Stomach (tissue), 9 donors: ENCODE measurements around the gene LCN6. TPM values are rescaled to one million over a fixed set of nuclear protein-coding genes. Genes with fewer than 3 reads are reported as not detected.
"Not testable (repeated sequence)": the region's sequence is repeated elsewhere in the genome, so short reads cannot be mapped to it uniquely, and the experiment has no call there.

Experiments used
- DNase-seq, 2 donors: peaks; one replicate each; pipeline versions ENCODE4 v3.0.0 to v3.0.0-alpha.2; 2013 to 2019
- H3K27ac ChIP-seq, 5 donors: fragments of 200-600 bp in 4 of 5; sonication (generic) in 4 of 5; one replicate each; pipeline ENCODE4 v1.5.1; 2013 to 2019; ENCODE audit warnings: mild to moderate bottlenecking in 1 of 5, moderate library complexity in 1 of 5
- H3K27me3 ChIP-seq, 3 donors: fragments of 200-600 bp; sonication (generic); one replicate each; pipeline ENCODE4 v1.5.1; 2017 to 2019; ENCODE audit warnings: mixed run types in 1 of 3
- H3K36me3 ChIP-seq, 4 donors: fragments of 200-600 bp; sonication (generic); 1 replicate in 3 of 4; 2 replicates in 1 of 4; pipeline ENCODE4 v1.5.1; 2016 to 2019
- H3K4me1 ChIP-seq, 4 donors: fragments of 200-600 bp; sonication (generic); one replicate each; pipeline ENCODE4 v1.5.1; 2016 to 2019
- H3K4me3 ChIP-seq, 4 donors: fragments of 200-600 bp; sonication (generic) in 3 of 4; one replicate each; pipeline ENCODE4 v1.5.1; 2016 to 2019; ENCODE audit warnings: mild to moderate bottlenecking in 1 of 4
- H3K9me3 ChIP-seq, 4 donors: fragments of 200-600 bp; sonication (generic); one replicate each; pipeline ENCODE4 v1.5.1; 2016 to 2019
- CTCF ChIP-seq, 7 experiments: fragments of 450-650 bp in 4 of 7; fragments of 200-600 bp in 3 of 7; sonication (generic) in 3 of 7; IDR thresholded peaks; one replicate each; pipeline ENCODE4 v1.5.1; 2016 to 2019; ENCODE audit warnings: antibody characterized with exemption in 7 of 7, control low read depth in 2 of 7, mild to moderate bottlenecking in 1 of 7
- EP300 ChIP-seq: sonication (generic); formaldehyde crosslinking; IDR thresholded peaks from one replicate; pipeline ENCODE4 v1.6.1; 2017; ENCODE audit warnings: antibody characterized with exemption
- POLR2A ChIP-seq, 4 donors: fragments of 450-650 bp; IDR thresholded peaks; one replicate each; pipeline ENCODE4 v1.6.1; 2016; ENCODE audit warnings: antibody characterized with exemption in 4 of 4, control low read depth in 2 of 4, mild to moderate bottlenecking in 1 of 4, moderate library complexity in 1 of 4
- POLR2AphosphoS5 ChIP-seq, 3 donors: sonication (generic); formaldehyde crosslinking; IDR thresholded peaks; one replicate each; pipeline ENCODE4 v1.6.1; 2016; ENCODE audit warnings: antibody characterized with exemption in 3 of 3
- WGBS, 5 donors: extraction: QIAGEN DNeasy Blood & Tissue Kit in 3 of 5; methylation state at CpG; one replicate each; pipeline versions ENCODE4 v1.1.5 to v1.1.7; 2013 to 2018; 5-methylcytosine and 5-hydroxymethylcytosine counted together
- intact Hi-C: fragments of 100-400 bp; cut with DNase I; formaldehyde crosslinking; loops from one replicate; pipeline ENCODE4 v1.15.1; 2023; ENCODE audit warnings: low total_unique reads
- polyA plus RNA-seq, 3 donors: library from polyadenylated mRNA; stranded (reverse); fragments of 200-250 nt; gene quantifications; one replicate each; pipeline ENCODE4 v1.2.3, GENCODE V29; 2013
- total RNA-seq, 5 donors: library from RNA; depleted of rRNA; stranded (reverse); fragments of >200 nt; gene quantifications; one replicate each; pipeline versions ENCODE4 v1.1.0 to v1.2.3, GENCODE V29; 2014 to 2016
- donor health status: healthy with polysubstance abuse.
- donor health status: Bipolar disorder and iron deficiency.
- donor health status: healthy.

The LCN6 gene
- total and polyA plus RNA-seq, 8 donors = 7.0 to 31.2 (median 19.2) TPM; not detected in 2

DNA sequence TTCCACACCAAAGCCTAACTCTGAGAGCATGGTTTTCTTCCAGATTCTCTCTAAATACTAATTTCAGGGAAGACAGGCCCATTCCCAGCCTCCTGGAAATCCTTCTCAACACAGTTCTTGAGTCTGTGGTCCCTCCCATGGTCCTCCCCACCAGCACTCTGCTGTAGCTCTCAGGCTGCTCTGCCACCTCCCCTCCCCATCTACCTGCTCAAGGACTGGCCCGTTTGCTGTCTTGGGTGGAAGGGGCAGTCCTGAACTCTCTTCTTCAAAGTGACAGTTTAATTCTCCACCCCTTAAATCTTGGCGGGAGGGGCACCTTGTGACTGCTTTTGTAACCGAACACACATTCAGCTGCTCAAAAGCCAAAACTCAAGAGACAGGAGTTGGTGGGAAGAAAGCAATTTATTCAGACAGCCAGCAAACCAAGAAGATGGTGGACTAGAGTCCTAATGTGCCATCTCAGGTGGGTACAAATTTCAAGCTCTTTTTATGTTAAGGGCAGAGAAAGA is 23.6 kb upstream of the LCN6 start:
- intact Hi-C loops = no loop called here
- H3K4me1 ChIP-seq = peaks cover 0 to 4% (median 2%) of the 10 kb centered on the region in 4 donors
- no peaks in the 10 kb centered on the region for H3K36me3 ChIP-seq
- peaks cover 0 to 7% (median 6%) of the 10 kb centered on the region in 4 donors for H3K9me3 ChIP-seq
- peaks cover 0 to 24% (median 0%) of the 10 kb centered on the region in 3 donors for H3K27me3 ChIP-seq
- no peak for DNase-seq
- H3K4me3 ChIP-seq = no peak overlapping the region
- WGBS, 5 donors = 65 to 79% (median 68%) methylated on average over 3 of the region's 3 CpGs
- H3K27ac ChIP-seq = no peak overlapping the region
- no peak for TF ChIP-seq CTCF (IDR thresholded peaks at IDR 0.05)
- TF ChIP-seq POLR2A (IDR thresholded peaks at IDR 0.05) = no peak
- TF ChIP-seq EP300 = no peak
- TF ChIP-seq POLR2AphosphoS5 (IDR thresholded peaks at IDR 0.05) = no peak

DNA sequence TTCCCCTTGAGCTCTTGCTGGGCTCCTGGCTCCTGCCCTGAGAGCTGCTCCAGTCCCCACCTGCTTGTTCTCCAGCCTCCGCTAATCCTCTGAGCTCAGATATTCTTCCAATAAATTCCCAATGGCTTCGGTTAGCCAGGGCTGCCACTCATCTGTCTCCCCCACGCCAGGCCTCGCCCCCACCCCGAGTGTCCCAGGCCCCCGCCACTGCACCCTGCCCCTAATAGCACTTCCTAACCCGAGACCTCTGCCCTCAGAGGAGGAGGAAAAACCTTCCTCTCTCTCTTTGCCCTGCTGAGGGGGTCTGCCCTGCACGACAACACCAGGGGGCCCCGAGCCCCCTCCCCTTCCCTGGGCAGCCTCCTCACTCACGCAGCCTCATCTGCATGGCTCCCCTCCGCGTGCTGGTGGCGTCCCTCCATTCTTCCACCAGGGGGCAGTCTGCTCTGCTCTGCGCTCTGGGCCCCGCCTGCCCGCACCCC is 21.4 kb upstream of the LCN6 start:
- Histone ChIP-seq H3K9me3 (peaks cover 0 to 7% (median 6%) of the 10 kb centered on the region in 4 donors), H3K27me3 (peaks cover 0 to 36% (median 0%) of the 10 kb centered on the region in 3 donors), H3K27ac (no peak overlapping the region), H3K4me3 (no peak overlapping the region), H3K4me1 (peaks cover 0 to 4% (median 4%) of the 10 kb centered on the region in 4 donors), H3K36me3 (no peaks in the 10 kb centered on the region)
- WGBS, 5 donors = 5 to 14% (median 10%) methylated on average over 14 to 16 of the region's 16 CpGs
- no peak for TF ChIP-seq POLR2A (IDR thresholded peaks at IDR 0.05)
- TF ChIP-seq CTCF (IDR thresholded peaks at IDR 0.05) = peak in 4 of 7 experiments; percentile 24 to 58 (median 46)
- peak in 1 of 2 donors; percentile 64 for DNase-seq
- intact Hi-C loops = no loop called here

DNA sequence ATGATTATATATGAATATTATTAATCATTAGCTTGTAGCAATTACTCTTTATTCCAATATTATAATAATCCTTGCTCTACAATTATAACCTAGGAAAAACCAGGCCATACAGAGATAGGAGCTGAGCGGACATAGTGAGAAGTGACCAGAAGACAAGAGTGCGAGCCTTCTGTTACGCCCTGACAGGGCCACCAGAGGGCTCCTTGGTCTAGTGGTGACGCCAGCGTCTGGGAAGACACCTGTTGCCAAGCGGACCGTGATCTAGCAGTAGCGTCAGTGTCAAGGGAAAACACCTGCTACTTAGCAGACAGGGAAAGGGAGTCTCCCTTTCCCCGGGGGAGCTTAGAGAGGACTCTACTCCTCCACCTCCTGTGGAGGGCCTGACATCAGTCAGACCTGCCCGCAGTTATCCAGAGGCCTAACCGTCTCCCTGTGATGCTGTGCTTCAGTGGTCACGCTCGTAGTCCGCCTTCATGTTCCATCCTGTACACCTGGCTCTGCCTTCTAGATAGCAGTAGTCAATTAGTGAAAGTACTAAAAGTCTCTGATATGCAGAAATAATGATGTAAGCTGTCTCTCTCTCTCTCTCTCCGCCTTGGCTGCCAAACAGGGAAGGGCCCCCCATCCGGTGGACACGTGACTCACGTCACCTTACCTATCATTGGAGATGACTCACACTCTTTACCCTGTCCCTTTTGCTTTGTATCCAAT is 18.2 kb upstream of the LCN6 start:
- H3K27ac ChIP-seq, H3K36me3 ChIP-seq, H3K4me3 ChIP-seq, H3K9me3 ChIP-seq, intact Hi-C loops: not testable (repeated sequence)
- peak in 2 of 7 experiments; percentile 21 to 42 for TF ChIP-seq CTCF (IDR thresholded peaks at IDR 0.05)
- DNase-seq = peak; percentile 50 to 66
- Histone ChIP-seq H3K27me3 (peaks cover 0 to 67% (median 12%) of the 10 kb centered on the region in 3 donors), H3K4me1 (peaks cover 0 to 14% (median 13%) of the 10 kb centered on the region in 4 donors)
- WGBS, 5 donors = 39 to 50% (median 41%) methylated on average over 13 to 18 of the region's 18 CpGs

- Histone ChIP-seq H3K4me1 (peaks cover 0 to 19% (median 15%) of the 10 kb centered on the region in 4 donors), H3K27me3 (peaks cover 0 to 74% (median 12%) of the 10 kb centered on the region in 3 donors), H3K27ac (peak overlapping the region in 1 of 5 donors; percentile 26)
- H3K36me3 ChIP-seq, intact Hi-C loops, DNase-seq, H3K9me3 ChIP-seq, H3K4me3 ChIP-seq: not testable (repeated sequence)
- 67 to 76% (median 72%) methylated on average over 14 of the region's 14 CpGs for WGBS, 5 donors
Measured at GRCh38 chr9:136765745-136766409, 17.6 kb upstream of the LCN6 start.
